Thyroid gland (tissue), 4 donors: ENCODE data around the gene TSPAN5.
A peak's percentile ranks its signal among the peaks of the same experiment; 100 is the strongest.

Experiments used
- CTCF ChIP-seq, 6 experiments: fragments of 200-600 bp in 3 of 6; fragments of 450-650 bp in 3 of 6; sonication (generic) in 3 of 6; IDR thresholded peaks; one replicate each; pipeline ENCODE4 v1.5.1; 2016 to 2019; ENCODE audit warnings: antibody characterized with exemption in 6 of 6, mild to moderate bottlenecking in 2 of 6, inconsistent platforms in 1 of 6, moderate library complexity in 1 of 6
- POLR2A ChIP-seq, 2 donors: fragments of 450-650 bp; IDR thresholded peaks; one replicate each; pipeline ENCODE4 v1.6.1; 2017; ENCODE audit warnings: antibody characterized with exemption in 2 of 2, mild to moderate bottlenecking in 2 of 2, moderate library complexity in 1 of 2

GRCh38 chr4:98627531-98628257 is 30.7 kb downstream of the TSPAN5 start:
- TF ChIP-seq CTCF (IDR thresholded peaks at IDR 0.05) (peak in 1 of 6 experiments; percentile 10), POLR2A (IDR thresholded peaks at IDR 0.05) (no peak)
